ENCODE data around the gene CORIN. TPM values are rescaled to one million over a fixed set of nuclear protein-coding genes. Genes with fewer than 3 reads are reported as not detected.

CORIN gene
- total and polyA plus RNA-seq, 2 of the 4 experiments (the other 2 are of a cell fraction): 20.3 to 24.7 TPM

- dilution Hi-C loops (cut with HindIII; ENCODE audit: low sequenced_read_pairs, unreplicated experiment): no loop called here
- no peak overlapping the region for H4K8ac ChIP-seq (ENCODE audit: low read depth in 2 of 2, low read length in 2 of 2)
- no TSS peak for BruUV-seq (replicated peaks)
- H2AFZ ChIP-seq (replicated peaks; ENCODE audit: low read length, poor library complexity): no peak overlapping the region
- no peaks in the 10 kb centered on the region for H4K20me1 ChIP-seq (ENCODE audit: insufficient read depth, low read length)
- no peaks in the 10 kb centered on the region for H3K4me1 ChIP-seq (ENCODE audit: control insufficient read depth, insufficient read depth, low read length)
- TF ChIP-seq CHD1 (IDR thresholded peaks at IDR 0.05; ENCODE audit: low read depth, low read length) (no peak), MXI1 (IDR thresholded peaks at IDR 0.05; ENCODE audit: borderline replicate concordance, low read depth, low read length) (no peak), POLR2A (IDR thresholded peaks at IDR 0.05; ENCODE audit: low read depth, low read length) (no peak), NFE2L2 (IDR thresholded peaks at IDR 0.05; ENCODE audit: low read depth, low read length) (no peak), MAZ (IDR thresholded peaks at IDR 0.05; ENCODE audit: borderline replicate concordance, low read depth, low read length) (no peak)
- H2BK15ac ChIP-seq (ENCODE audit: low read depth, low read length): no peak overlapping the region
- H3K27ac ChIP-seq (ENCODE audit: insufficient read depth, low read length): no peak overlapping the region
- no peak overlapping the region for H3K4ac ChIP-seq (ENCODE audit: low read depth, low read length)
- H3K36me3 ChIP-seq (ENCODE audit: control insufficient read depth, insufficient read depth, low read length): no peaks in the 10 kb centered on the region
- H3K9me1 ChIP-seq (ENCODE audit: insufficient read depth, low read length): no peaks in the 10 kb centered on the region
- POLR2A ChIA-PET (ENCODE audit: unreplicated experiment): no interaction called here
- H4K5ac ChIP-seq (ENCODE audit: low read depth, low read length): no peak overlapping the region
- intact Hi-C loops (cut with micrococcal nuclease): no loop called here
- no peak overlapping the region for H4K91ac ChIP-seq (ENCODE audit: insufficient read depth, low read depth, low read length)
- no peaks in the 10 kb centered on the region for H3K79me1 ChIP-seq (ENCODE audit: low read depth in 1 of 2, low read length in 2 of 2)
- H2AK5ac ChIP-seq (ENCODE audit: low read depth, low read length): no peak overlapping the region
- H3K18ac ChIP-seq (ENCODE audit: low read depth, low read length): no peak overlapping the region
- H3K23ac ChIP-seq (ENCODE audit: low read depth, low read length): no peak overlapping the region
- H3K9ac ChIP-seq (ENCODE audit: low read depth, low read length): no peak overlapping the region
- no peak overlapping the region for H2AK9ac ChIP-seq (replicated peaks; ENCODE audit: low read depth, low read length, poor library complexity)
- peak; percentile 2 for DNase-seq
- H2BK5ac ChIP-seq (ENCODE audit: low read depth, low read length, poor library complexity, severe bottlenecking): no peak overlapping the region
- ATAC-seq (ENCODE audit: low read depth): no peak
- no peak overlapping the region for H3K4me3 ChIP-seq (ENCODE audit: insufficient read depth, low read depth, low read length)
- H3K14ac ChIP-seq (replicated peaks; ENCODE audit: low read depth, low read length): no peak overlapping the region
- no peaks in the 10 kb centered on the region for H3K27me3 ChIP-seq (ENCODE audit: control insufficient read depth, insufficient read depth, low read length)
- in situ Hi-C loops (cut with MboI; ENCODE audit: low sequenced_read_pairs): no loop called here
- no peak overlapping the region for H2BK20ac ChIP-seq (ENCODE audit: low read depth, low read length)
- no peak overlapping the region for H3K56ac ChIP-seq (ENCODE audit: extremely low read depth, insufficient read depth, low read length)
- CTCF ChIA-PET: no interaction called here
- H3K9me3 ChIP-seq (ENCODE audit: control insufficient read depth, insufficient read depth, low read length): no peaks in the 10 kb centered on the region
- H2BK120ac ChIP-seq (ENCODE audit: low read depth, low read length): no peak overlapping the region
- H3K4me2 ChIP-seq (ENCODE audit: low read depth, low read length): no peak overlapping the region
- no CpG with 5 or more reads among the region's 3 CpGs for WGBS, 2 experiments (ENCODE audit: extremely low coverage in 2 of 2, insufficient read length in 1 of 2)
These were observed 28.1 kb downstream of the CORIN start for GRCh38 chr4:47809654-47810203.
